ENCODE results near the gene NDUFS3.
"Not testable (repeated sequence)": the region's sequence is repeated elsewhere in the genome, so short reads cannot be mapped to it uniquely, and the experiment has no call there.

The NDUFS3 gene

GRCh38 chr11:47552566-47553405 is 26.1 kb upstream of the NDUFS3 start, which contains the start of gene CELF1:
TSS of gene CELF1 (minus strand) at chr11:47553132. CDS start at chr11:47499523, 53,609 bp downstream.
- Histone ChIP-seq H3K9me2 (ENCODE audit: low read depth, low read length) (no peaks in the 10 kb centered on the region), H3K9me3 (ENCODE audit: low read length) (no peaks in the 10 kb centered on the region), H3F3A (ENCODE audit: insufficient read depth, low read length) (peaks cover 8% of the 10 kb centered on the region; the same call in 1 of the 2 replicates), H3K9ac (ENCODE audit: low read length) (peak within 1 kb of the TSS; percentile 96), H3K4me3 (ENCODE audit: low read depth, low read length, poor library complexity, severe bottlenecking) (peak within 1 kb of the TSS; percentile 97), H3K4me2 (ENCODE audit: low read length) (peak within 1 kb of the TSS; percentile 92), H3K36me3 (ENCODE audit: insufficient read depth, low read length) (peaks cover 9% of the 10 kb centered on the region; the same call in 1 of the 2 replicates), H3K27ac (ENCODE audit: low read depth, low read length, poor library complexity, severe bottlenecking) (peak within 1 kb of the TSS; percentile 71), H4K20me1 (ENCODE audit: insufficient read depth, low read length) (no peaks in the 10 kb centered on the region), H3K4me1 (ENCODE audit: insufficient read depth, low read length, severe bottlenecking) (peaks cover 37% of the 10 kb centered on the region), H2AFZ (ENCODE audit: low read length) (peak within 1 kb of the TSS; percentile 66; the same call in 1 of the 2 replicates), H3K79me2 (ENCODE audit: insufficient read depth, low read length) (peaks cover 49% of the 10 kb centered on the region), H3K27me3 (ENCODE audit: insufficient read depth, low read length) (no peaks in the 10 kb centered on the region)
- TF ChIP-seq EZH2 (IDR thresholded peaks at IDR 0.05; ENCODE audit: borderline replicate concordance, low read length), result no peak
- TF ChIP-seq CTCF (IDR thresholded peaks at IDR 0.05; ENCODE audit: low read length), result peak; percentile 73

GRCh38 chr11:47553406-47553743 is 25.5 kb upstream of the NDUFS3 start:
- no peaks in the 10 kb centered on the region for H3K9me3 ChIP-seq (ENCODE audit: low read length)
- no peaks in the 10 kb centered on the region for H3K9me2 ChIP-seq (ENCODE audit: low read depth, low read length)
- peaks cover 8% of the 10 kb centered on the region; the same call in 1 of the 2 replicates for H3K36me3 ChIP-seq (ENCODE audit: insufficient read depth, low read length)
- peaks cover 37% of the 10 kb centered on the region for H3K4me1 ChIP-seq (ENCODE audit: insufficient read depth, low read length, severe bottlenecking)
- H3K79me2 ChIP-seq (ENCODE audit: insufficient read depth, low read length), result peaks cover 43% of the 10 kb centered on the region
- H3K4me3 ChIP-seq (ENCODE audit: low read depth, low read length, poor library complexity, severe bottlenecking), result peak overlapping the region; percentile 97
- H2AFZ ChIP-seq (ENCODE audit: low read length), result peak overlapping the region; percentile 66; the same call in 1 of the 2 replicates
- no peak for TF ChIP-seq EZH2 (IDR thresholded peaks at IDR 0.05; ENCODE audit: borderline replicate concordance, low read length)
- no peak for TF ChIP-seq CTCF (IDR thresholded peaks at IDR 0.05; ENCODE audit: low read length)
- H3K27me3 ChIP-seq (ENCODE audit: insufficient read depth, low read length), result no peaks in the 10 kb centered on the region
- H3K4me2 ChIP-seq (ENCODE audit: low read length), result peak overlapping the region; percentile 92
- H3F3A ChIP-seq (ENCODE audit: insufficient read depth, low read length), result peaks cover 8% of the 10 kb centered on the region; the same call in 1 of the 2 replicates
- H4K20me1 ChIP-seq (ENCODE audit: insufficient read depth, low read length), result no peaks in the 10 kb centered on the region
- peak overlapping the region; percentile 63 for H3K9ac ChIP-seq (ENCODE audit: low read length)
- no peak overlapping the region for H3K27ac ChIP-seq (ENCODE audit: low read depth, low read length, poor library complexity, severe bottlenecking)

- H3K9me2 ChIP-seq (ENCODE audit: low read depth, low read length); H2AFZ ChIP-seq (ENCODE audit: low read length); H3F3A ChIP-seq (ENCODE audit: insufficient read depth, low read length); H4K20me1 ChIP-seq (ENCODE audit: insufficient read depth, low read length); H3K79me2 ChIP-seq (ENCODE audit: insufficient read depth, low read length); H3K4me3 ChIP-seq (ENCODE audit: low read depth, low read length, poor library complexity, severe bottlenecking); H3K9ac ChIP-seq (ENCODE audit: low read length); H3K4me2 ChIP-seq (ENCODE audit: low read length); H3K4me1 ChIP-seq (ENCODE audit: insufficient read depth, low read length, severe bottlenecking); H3K27me3 ChIP-seq (ENCODE audit: insufficient read depth, low read length); H3K36me3 ChIP-seq (ENCODE audit: insufficient read depth, low read length); H3K9me3 ChIP-seq (ENCODE audit: low read length); H3K27ac ChIP-seq (ENCODE audit: low read depth, low read length, poor library complexity, severe bottlenecking): not testable (repeated sequence)
Measured at GRCh38 chr11:47557004-47557403, 21.9 kb upstream of the NDUFS3 start.
